Transverse colon (tissue), 4 donors: Measurements from ENCODE around the gene POLR2A. TPM values are rescaled to one million over a fixed set of nuclear protein-coding genes. Genes with fewer than 3 reads are reported as not detected.

Experiments
- DNase-seq: peaks from one replicate; pipeline ENCODE4 v3.0.0-alpha.2; 2019
- H3K27ac ChIP-seq, 4 donors: fragments of 200-600 bp; sonication (generic); 2 replicates each; pipeline ENCODE4 v1.5.1; 2016 to 2018; ENCODE audit warnings: inconsistent platforms in 4 of 4
- H3K27me3 ChIP-seq: fragments of 200-600 bp; sonication (generic); 2 replicates; pipeline ENCODE4 v1.5.1; 2017; ENCODE audit warnings: inconsistent platforms
- H3K36me3 ChIP-seq, 4 donors: fragments of 200-600 bp; sonication (generic); 2 replicates each; pipeline ENCODE4 v1.5.1; 2017 to 2019; ENCODE audit warnings: inconsistent platforms in 4 of 4
- H3K4me1 ChIP-seq, 4 donors: fragments of 200-600 bp; sonication (generic); 2 replicates each; pipeline ENCODE4 v1.5.1; 2017 to 2020; ENCODE audit warnings: inconsistent platforms in 4 of 4
- H3K4me3 ChIP-seq, 4 donors: fragments of 200-600 bp; sonication (generic); 1 replicate in 1 of 4; 2 replicates in 3 of 4; pipeline versions ENCODE4 v1.5.1 to v1.6.1; 2017 to 2019; ENCODE audit warnings: inconsistent platforms in 4 of 4
- H3K9me3 ChIP-seq, 2 donors: fragments of 200-600 bp; sonication (generic); 2 replicates each; pipeline ENCODE4 v1.5.1; 2017 to 2019; ENCODE audit warnings: inconsistent platforms in 2 of 2
- CTCF ChIP-seq, 5 experiments: fragments of 200-600 bp in 3 of 5; fragments of 450-650 bp in 2 of 5; sonication (generic) in 3 of 5; IDR thresholded peaks; 1 replicate in 2 of 5; 2 replicates in 3 of 5; pipeline ENCODE4 v1.5.1; 2016 to 2017; ENCODE audit warnings: antibody characterized with exemption in 5 of 5, inconsistent platforms in 3 of 5, mild to moderate bottlenecking in 2 of 5, moderate library complexity in 1 of 5
- EP300 ChIP-seq: sonication (generic); formaldehyde crosslinking; IDR thresholded peaks from one replicate; pipeline ENCODE4 v1.6.1; 2017; ENCODE audit warnings: antibody characterized with exemption, low read depth
- POLR2A ChIP-seq: fragments of 450-650 bp; IDR thresholded peaks from one replicate; pipeline ENCODE4 v1.6.1; 2016; ENCODE audit warnings: antibody characterized with exemption, mild to moderate bottlenecking, moderate library complexity
- POLR2AphosphoS5 ChIP-seq, 3 donors: sonication (generic); formaldehyde crosslinking; IDR thresholded peaks; one replicate each; pipeline ENCODE4 v1.6.1; 2016; ENCODE audit warnings: antibody characterized with exemption in 3 of 3
- WGBS, 2 donors: methylation state at CpG; one replicate each; pipeline ENCODE4 v1.1.5; 2018; ENCODE audit warnings: low coverage in 1 of 2; 5-methylcytosine and 5-hydroxymethylcytosine counted together
- in situ Hi-C, 4 donors: fragments of 200-750 bp; cut with MboI; loops; one replicate each; pipeline versions ENCODE4 v1.15.0 to v1.15.1; 2017; ENCODE audit warnings: low sequenced_read_pairs in 3 of 4, low pct_ligation_motif_present in 1 of 4, low pct_unique_long_range_greater_than_20kb in 1 of 4
- intact Hi-C: fragments of 100-400 bp; cut with DNase I; formaldehyde crosslinking; loops from one replicate; pipeline ENCODE4 v1.15.1; 2023; ENCODE audit warnings: low total_unique reads
- small RNA-seq, 4 donors: library from RNA; depleted of rRNA; stranded (forward); fragments of <200 nt; gene quantifications; one replicate each; pipeline ENCODE3, GENCODE V24; 2016
- total RNA-seq, 4 donors: library from RNA; depleted of rRNA; stranded (reverse); fragments of >200 nt; gene quantifications; one replicate each; pipeline ENCODE4 v1.1.0, GENCODE V29; 2016

The POLR2A gene
- total RNA-seq, 4 donors from 2014 or later: 91.3 to 321 (median 127) TPM

GRCh38 chr17:7541074-7541621, 57.0 kb downstream of the POLR2A start:
- H3K4me1 ChIP-seq: no peaks in the 10 kb centered on the region
- H3K36me3 ChIP-seq: no peaks in the 10 kb centered on the region
- peaks cover 0 to 9% of the 10 kb centered on the region in 2 donors for H3K9me3 ChIP-seq
- H3K27ac ChIP-seq: no peak overlapping the region
- 91 to 100% methylated on average over 1 to 9 of the region's 9 CpGs for WGBS, 2 donors
- H3K4me3 ChIP-seq: no peak overlapping the region
- intact Hi-C loops: loop anchor here (5.0 kb wide), 1 partner anchor 811 kb away; no protein-coding TSS in a partner anchor
- in situ Hi-C loops: no loop called here
- DNase-seq: no peak
- TF ChIP-seq CTCF (IDR thresholded peaks at IDR 0.05) (no peak), POLR2AphosphoS5 (IDR thresholded peaks at IDR 0.05) (no peak), EP300 (no peak), POLR2A (no peak)
- no peaks in the 10 kb centered on the region for H3K27me3 ChIP-seq

- no peak overlapping the region for H3K27ac ChIP-seq
- no peaks in the 10 kb centered on the region for H3K36me3 ChIP-seq
- WGBS, 2 donors: 59 to 74% methylated on average over 4 to 6 of the region's 6 CpGs
- peaks cover 7 to 19% (median 15%) of the 10 kb centered on the region in 4 donors for H3K4me1 ChIP-seq
- H3K27me3 ChIP-seq: no peaks in the 10 kb centered on the region
- in situ Hi-C loops (no loop called here), intact Hi-C loops (loop anchor here (5.0 kb wide), 1 partner anchor 807 kb away; no protein-coding TSS in a partner anchor)
- TF ChIP-seq EP300: no peak
- TF ChIP-seq POLR2A: no peak
- no peak for TF ChIP-seq CTCF (IDR thresholded peaks at IDR 0.05)
- no peak for DNase-seq
- no peak overlapping the region for H3K4me3 ChIP-seq
- H3K9me3 ChIP-seq: no peaks in the 10 kb centered on the region
Observed at GRCh38 chr17:7544911-7545310, 60.7 kb downstream of the POLR2A start.

- TF ChIP-seq POLR2A: peak; percentile 23
- peak in 2 of 5 experiments; percentile 8 to 11 for TF ChIP-seq CTCF (IDR thresholded peaks at IDR 0.05)
- no peak for TF ChIP-seq EP300
- TF ChIP-seq POLR2AphosphoS5 (IDR thresholded peaks at IDR 0.05): peak in 2 of 3 donors; percentile 36 to 66
- Histone ChIP-seq H3K4me3 (peak within 1 kb of the TSS; percentile 45 to 71 (median 62)), H3K36me3 (no peaks in the 10 kb centered on the region), H3K27ac (peak within 1 kb of the TSS; percentile 84 to 92 (median 86)), H3K4me1 (peaks cover 7 to 34% (median 18%) of the 10 kb centered on the region in 4 donors), H3K9me3 (no peaks in the 10 kb centered on the region), H3K27me3 (no peaks in the 10 kb centered on the region)
- intact Hi-C loops (no loop called here), in situ Hi-C loops (no loop called here)
- 0% methylated on average over 50 of the region's 65 CpGs; no CpG with 5 or more reads in 1 of the 2 donors for WGBS, 2 donors
- peak; percentile 72 for DNase-seq
Observed at GRCh38 chr17:7548585-7549400, 64.6 kb downstream of the POLR2A start, which contains the start of gene TNFSF12. TNFSF12 (plus strand) TSS chr17:7549058; CDS start chr17:7549154, 96 bp downstream.

Small RNA genes lying within 50 kb of the gene (small RNA-seq; reads per million reads assigned to genes)
- gene RF00019: 0 reads per million in 4 donors

Other genes starting within 250 kb of the POLR2A start
- 100 to 1,000 TPM in 2 of 4 donors, 10 to 100 TPM in 2; 35.9 to 182 (median 69.2) TPM for gene DVL2, start 249.8 kb upstream of the POLR2A start, total RNA-seq
- 10 to 100 TPM; 20.6 to 33.5 (median 27.8) TPM for gene PHF23, start 244.9 kb upstream of the POLR2A start, total RNA-seq
- 100 to 1,000 TPM; 209 to 479 (median 394) TPM for gene GABARAP, start 241.9 kb upstream of the POLR2A start, total RNA-seq
- 100 to 1,000 TPM in 1 of 4 donors, 10 to 100 TPM in 3; 52.3 to 113 (median 60.4) TPM for gene CTDNEP1, start 232.6 kb upstream of the POLR2A start, total RNA-seq
- 10 to 100 TPM in 3 of 4 donors, 1 to 10 TPM in 1; 4.9 to 36.2 (median 30.3) TPM for gene ELP5, start 232.2 kb upstream of the POLR2A start, total RNA-seq
- gene CLDN7, start 221.9 kb upstream of the POLR2A start, total RNA-seq: 1,000 to 10,000 TPM in 1 of 4 donors, 100 to 1,000 TPM in 3; 571 to 1,162 (median 940) TPM
- 10 to 100 TPM in 3 of 4 donors, 1 to 10 TPM in 1; 9.7 to 35.5 (median 20.3) TPM for gene SLC2A4, start 202.6 kb upstream of the POLR2A start, total RNA-seq
- gene YBX2, start 189.7 kb upstream of the POLR2A start, total RNA-seq: 100 to 1,000 TPM in 1 of 4 donors, 10 to 100 TPM in 3; 23.1 to 151 (median 43.4) TPM
- 100 to 1,000 TPM in 3 of 4 donors, 10 to 100 TPM in 1; 91.3 to 188 (median 149) TPM for gene EIF5A, start 176.7 kb upstream of the POLR2A start, total RNA-seq
- gene GPS2, start 169.0 kb upstream of the POLR2A start, total RNA-seq: 100 to 1,000 TPM in 3 of 4 donors, 10 to 100 TPM in 1; 96.5 to 578 (median 150) TPM
- gene NEURL4, start 155.0 kb upstream of the POLR2A start, total RNA-seq: 100 to 1,000 TPM in 1 of 4 donors, 10 to 100 TPM in 3; 27.8 to 109 (median 35.0) TPM
- 10 to 100 TPM in 2 of 4 donors, 1 to 10 TPM in 2; 4.8 to 21.0 (median 10.0) TPM for gene ACAP1, start 147.8 kb upstream of the POLR2A start, total RNA-seq
- 10 to 100 TPM in 1 of 4 donors, 1 to 10 TPM in 3; 1.2 to 10.8 (median 7.8) TPM for gene KCTD11, start 132.2 kb upstream of the POLR2A start, total RNA-seq
- gene TMEM95, start 129.2 kb upstream of the POLR2A start, total RNA-seq: not detected
- gene TNK1, start 103.3 kb upstream of the POLR2A start, total RNA-seq: 100 to 1,000 TPM in 1 of 4 donors, 10 to 100 TPM in 3; 38.9 to 110 (median 53.2) TPM
- gene PLSCR3, start 89.8 kb upstream of the POLR2A start, total RNA-seq: 10 to 100 TPM; 13.2 to 32.4 (median 18.4) TPM
- 100 to 1,000 TPM in 2 of 4 donors, 10 to 100 TPM in 1, 1 to 10 TPM in 1; 10.0 to 129 (median 85.6) TPM for gene TMEM256, start 80.3 kb upstream of the POLR2A start, total RNA-seq
- 10 to 100 TPM in 1 of 4 donors, 1 to 10 TPM in 3; 2.2 to 12.3 (median 3.9) TPM for gene NLGN2, start 76.5 kb upstream of the POLR2A start, total RNA-seq
- not detected for gene SPEM1, start 64.0 kb upstream of the POLR2A start, total RNA-seq
- not detected for gene SPEM2, start 58.8 kb upstream of the POLR2A start, total RNA-seq
- gene SPEM3, start 55.5 kb upstream of the POLR2A start, total RNA-seq: not detected
- gene TMEM102, start 48.9 kb upstream of the POLR2A start, total RNA-seq: 10 to 100 TPM in 3 of 4 donors, 1 to 10 TPM in 1; 8.8 to 26.1 (median 16.3) TPM
- gene FGF11, start 44.9 kb upstream of the POLR2A start, total RNA-seq: 1 to 10 TPM in 3 of 4 donors, not detected in 1; 1.6 to 2.4 (median 1.9) TPM
- gene CHRNB1, start 39.3 kb upstream of the POLR2A start, total RNA-seq: 10 to 100 TPM in 1 of 4 donors, 1 to 10 TPM in 2, not detected in 1; 5.8 to 10.3 (median 8.9) TPM
- 10 to 100 TPM; 18.3 to 48.6 (median 23.2) TPM for gene ZBTB4, start 4.7 kb upstream of the POLR2A start, total RNA-seq
- gene SLC35G6, start 2.9 kb upstream of the POLR2A start, total RNA-seq: not detected
- gene TNFSF12, start 64.7 kb downstream of the POLR2A start, total RNA-seq: 10 to 100 TPM; 20.8 to 53.1 (median 31.5) TPM
- gene TNFSF13, start 74.4 kb downstream of the POLR2A start, total RNA-seq: 10 to 100 TPM; 19.7 to 94.3 (median 59.8) TPM
- 100 to 1,000 TPM in 1 of 4 donors, 10 to 100 TPM in 3; 37.0 to 159 (median 45.2) TPM for gene SENP3, start 77.6 kb downstream of the POLR2A start, total RNA-seq
- 100 to 1,000 TPM in 1 of 4 donors, 10 to 100 TPM in 2, 1 to 10 TPM in 1; 3.8 to 102 (median 35.1) TPM for gene CD68, start 95.3 kb downstream of the POLR2A start, total RNA-seq
- 100 to 1,000 TPM in 3 of 4 donors, 10 to 100 TPM in 1; 97.9 to 312 (median 157) TPM for gene MPDU1, start 99.5 kb downstream of the POLR2A start, total RNA-seq
- 1 to 10 TPM in 2 of 4 donors, not detected in 2; 2.3 to 4.3 TPM for gene SOX15, start 105.7 kb downstream of the POLR2A start, total RNA-seq
- 10 to 100 TPM; 11.7 to 25.4 (median 22.4) TPM for gene FXR2, start 130.5 kb downstream of the POLR2A start, total RNA-seq
- 100 to 1,000 TPM in 1 of 4 donors, 10 to 100 TPM in 3; 21.7 to 106 (median 67.7) TPM for gene SAT2, start 143.5 kb downstream of the POLR2A start, total RNA-seq
- under 1 TPM in 2 of 4 donors, not detected in 2; 0.32 to 0.41 TPM for gene SHBG, start 145.8 kb downstream of the POLR2A start, total RNA-seq
- 10 to 100 TPM in 1 of 4 donors, 1 to 10 TPM in 1, under 1 TPM in 2; 0.40 to 20.6 (median 2.3) TPM for gene ATP1B2, start 166.6 kb downstream of the POLR2A start, total RNA-seq
- gene TP53, start 203.1 kb downstream of the POLR2A start, total RNA-seq: 10 to 100 TPM; 27.9 to 49.7 (median 31.7) TPM
- 10 to 100 TPM in 1 of 4 donors, 1 to 10 TPM in 3; 3.7 to 33.0 (median 6.0) TPM for gene WRAP53, start 204.1 kb downstream of the POLR2A start, total RNA-seq
- gene EFNB3, start 220.8 kb downstream of the POLR2A start, total RNA-seq: under 1 TPM in 2 of 4 donors, not detected in 2; 0.32 to 0.41 TPM
- under 1 TPM; under 0.01 to 0.55 (median 0.18) TPM for gene DNAH2, start 233.4 kb downstream of the POLR2A start, total RNA-seq